Stimulated activated CD8-positive, alpha-beta memory T cell treated with anti-CD3 and anti-CD28 coated beads, Interleukin-4, amount 100 ng/mL, for 24 hours (primary cell): ENCODE results near the gene RNH1.

Source experiments
- DNase-seq: peaks from one replicate; pipeline ENCODE4 v3.0.0-alpha.2; 2020; ENCODE audit warnings: low read depth

Gene RNH1

DNA sequence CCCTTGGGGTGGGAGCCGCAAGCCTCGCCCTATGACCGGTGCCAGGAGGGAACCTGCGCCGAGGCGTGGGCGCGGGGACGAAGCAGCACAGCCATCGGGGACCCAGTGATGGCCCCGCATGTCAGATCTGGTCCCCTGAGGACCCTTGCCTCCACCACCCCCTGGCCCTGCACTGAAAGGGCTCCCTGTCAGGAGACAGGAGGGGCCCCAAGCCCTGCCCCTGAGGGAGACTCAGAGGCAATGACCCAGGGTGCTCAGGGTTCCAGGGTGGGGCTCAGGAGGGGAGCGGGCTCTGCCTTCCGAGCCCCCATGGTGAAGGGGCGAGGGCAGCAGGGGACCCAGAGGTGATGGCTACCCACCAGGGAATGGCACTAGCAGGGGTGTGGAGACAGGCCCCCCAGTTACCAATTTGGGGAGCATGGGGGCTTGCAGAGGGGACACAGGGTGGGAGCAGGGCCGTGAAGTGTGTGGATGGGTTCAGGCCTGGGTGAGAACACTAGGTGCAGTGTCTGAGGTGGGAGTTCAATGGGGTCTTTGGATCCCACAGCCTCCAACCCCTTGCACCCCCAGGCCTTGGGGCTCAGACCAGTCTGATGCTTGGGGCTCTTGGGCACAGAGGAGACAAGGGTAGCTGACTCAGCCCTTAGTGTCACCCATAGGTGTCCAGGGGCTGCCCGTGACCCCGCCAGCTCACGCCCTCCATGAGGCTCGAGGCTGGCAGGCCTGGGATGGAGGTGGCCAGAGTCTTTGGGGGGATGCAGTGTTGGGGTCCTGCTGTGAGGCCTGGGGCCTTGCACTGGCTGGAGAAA, 30.8 kb upstream of the RNH1 start:
- DNase-seq: no peak

DNA sequence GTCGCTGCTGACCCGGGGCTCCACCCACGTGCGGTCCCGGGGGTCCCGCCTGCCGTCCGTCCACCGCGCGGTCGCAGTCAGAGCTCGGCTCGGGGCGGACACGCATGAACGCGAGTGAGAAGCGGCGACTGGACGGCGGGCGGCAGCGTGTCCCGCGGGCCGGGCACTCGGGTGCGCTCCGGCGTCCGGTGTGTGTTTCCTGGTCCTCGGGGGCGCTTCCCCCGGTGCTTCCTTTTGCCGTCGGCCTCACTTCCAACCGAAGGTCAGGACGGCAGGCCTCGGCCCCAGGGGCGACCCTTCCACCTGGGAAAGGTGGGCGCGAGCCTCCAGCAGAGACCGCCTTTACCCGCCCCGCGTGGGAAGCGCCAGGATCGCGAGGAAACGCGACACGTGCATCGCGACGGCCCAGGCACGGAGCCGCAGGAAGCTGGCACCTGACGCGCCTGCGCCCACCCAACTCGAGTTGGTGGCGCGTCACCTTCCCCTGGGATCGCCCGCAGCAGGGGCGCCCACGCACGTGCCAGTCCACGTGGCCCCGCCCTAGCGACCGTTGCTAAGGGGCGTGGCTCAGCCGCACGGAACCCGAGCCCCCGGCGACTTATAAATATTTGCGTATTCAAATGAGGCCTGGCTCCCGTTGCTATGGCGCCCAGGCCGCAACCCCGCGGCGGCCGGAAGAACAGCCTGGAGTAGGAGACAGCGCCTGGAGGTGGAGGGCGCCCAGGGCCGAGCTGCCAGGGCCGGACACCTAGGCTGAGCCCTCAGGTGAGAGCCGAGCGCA, 30.0 kb upstream of the RNH1 start, which contains the start of gene LRRC56:
LRRC56 (plus strand) TSS at position 687 of the 781 bp plus-strand sequence. CDS start 3,158 bp downstream, outside the sequence.
- peak; percentile 90 for DNase-seq

GRCh38 chr11:535519-536454, 28.7 kb upstream of the RNH1 start, which contains the start of gene HRAS:
HRAS (minus strand) TSS chr11:535576.
- DNase-seq: peak; percentile 90

- no peak for DNase-seq
These were observed 28.1 kb upstream of the RNH1 start for GRCh38 chr11:535210-535518.

DNA sequence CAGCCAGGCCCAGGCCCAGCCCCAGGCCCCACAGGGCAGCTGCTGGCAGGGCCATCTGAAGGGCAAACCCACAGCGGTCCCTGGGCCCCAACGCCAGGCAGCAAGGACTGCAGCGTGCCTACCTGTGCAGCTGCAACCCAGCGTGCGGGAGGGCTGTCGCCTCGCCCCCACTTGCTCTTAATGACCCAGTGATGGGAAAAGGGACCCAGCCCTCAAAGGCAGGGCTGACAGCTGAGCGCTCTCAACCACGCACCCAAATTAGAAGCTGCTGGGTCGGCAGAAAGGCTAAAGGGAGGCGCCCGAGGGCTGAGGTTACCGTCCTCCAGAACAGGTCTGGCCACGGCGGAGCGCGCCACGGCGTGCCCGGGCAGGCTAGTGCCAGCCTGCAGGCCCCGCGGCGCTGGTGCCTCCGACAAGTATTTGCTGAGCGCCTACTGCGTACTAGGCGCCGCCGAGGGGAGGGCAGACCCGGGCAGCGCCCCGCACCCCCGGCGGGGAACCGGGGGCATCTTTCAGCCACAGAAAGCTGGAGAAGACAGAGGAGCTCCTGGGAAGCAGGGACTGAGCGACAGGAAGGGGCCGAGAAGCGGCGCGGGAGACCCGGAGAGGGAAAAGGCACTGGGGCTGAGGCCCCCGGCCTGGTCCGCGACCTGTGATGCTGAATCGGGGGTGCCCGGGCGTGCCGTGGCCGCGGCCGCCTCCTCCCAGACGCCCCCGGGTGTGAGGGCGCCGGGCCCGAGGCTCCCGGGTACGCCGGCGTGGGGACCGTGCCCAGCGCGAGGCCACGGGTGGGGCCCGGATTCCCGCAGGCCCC, 27.6 kb upstream of the RNH1 start:
- DNase-seq: no peak

GRCh38 chr11:533586-534395, 26.7 kb upstream of the RNH1 start:
- DNase-seq: no peak

- DNase-seq: no peak
These were observed 26.0 kb upstream of the RNH1 start for GRCh38 chr11:532986-533585.

GRCh38 chr11:532527-532985, 25.5 kb upstream of the RNH1 start:
- no peak for DNase-seq

GRCh38 chr11:531919-532526, 25.0 kb upstream of the RNH1 start:
- DNase-seq: no peak

DNA sequence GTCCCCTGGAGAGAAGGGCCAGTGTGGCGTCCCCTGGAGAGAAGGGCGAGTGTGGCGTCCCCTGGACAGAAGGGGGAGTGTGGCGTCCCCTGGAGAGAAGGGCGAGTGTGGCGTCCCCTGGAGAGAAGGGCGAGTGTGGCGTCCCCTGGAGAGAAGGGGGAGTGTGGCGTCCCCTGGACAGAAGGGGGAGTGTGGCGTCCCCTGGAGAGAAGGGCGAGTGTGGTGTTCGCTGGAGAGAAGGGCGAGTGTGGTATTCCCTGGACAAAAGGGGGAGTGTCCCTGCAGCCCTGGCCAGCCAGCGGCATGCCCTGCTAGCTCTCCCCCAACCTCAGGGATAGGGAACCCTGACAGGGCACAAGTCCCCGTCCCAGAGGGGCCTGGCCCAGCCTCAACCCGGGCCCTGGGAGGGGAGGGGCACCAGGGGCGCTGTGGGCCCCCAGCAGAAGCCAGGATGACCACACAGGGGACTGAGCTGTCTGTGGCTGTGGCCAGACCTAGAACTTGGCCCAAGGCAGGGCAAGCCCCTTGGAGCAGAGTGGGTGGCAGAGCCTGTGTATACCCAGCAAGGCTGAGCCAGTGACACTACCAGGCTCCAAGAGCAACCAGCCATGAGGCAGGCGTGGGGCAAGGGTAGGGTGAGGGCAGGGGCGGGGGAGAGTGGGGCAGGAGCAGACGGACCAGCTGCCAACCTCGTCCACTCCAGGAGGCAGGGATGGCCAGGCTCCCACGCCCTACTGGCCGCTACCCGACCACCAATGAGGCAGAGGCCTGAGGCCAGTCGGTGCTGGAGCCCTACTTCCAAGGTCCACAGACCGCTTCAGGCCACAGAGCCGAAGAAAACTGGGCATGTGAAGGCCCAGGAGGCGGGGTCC, 24.2 kb upstream of the RNH1 start:
- DNase-seq: no peak

DNA sequence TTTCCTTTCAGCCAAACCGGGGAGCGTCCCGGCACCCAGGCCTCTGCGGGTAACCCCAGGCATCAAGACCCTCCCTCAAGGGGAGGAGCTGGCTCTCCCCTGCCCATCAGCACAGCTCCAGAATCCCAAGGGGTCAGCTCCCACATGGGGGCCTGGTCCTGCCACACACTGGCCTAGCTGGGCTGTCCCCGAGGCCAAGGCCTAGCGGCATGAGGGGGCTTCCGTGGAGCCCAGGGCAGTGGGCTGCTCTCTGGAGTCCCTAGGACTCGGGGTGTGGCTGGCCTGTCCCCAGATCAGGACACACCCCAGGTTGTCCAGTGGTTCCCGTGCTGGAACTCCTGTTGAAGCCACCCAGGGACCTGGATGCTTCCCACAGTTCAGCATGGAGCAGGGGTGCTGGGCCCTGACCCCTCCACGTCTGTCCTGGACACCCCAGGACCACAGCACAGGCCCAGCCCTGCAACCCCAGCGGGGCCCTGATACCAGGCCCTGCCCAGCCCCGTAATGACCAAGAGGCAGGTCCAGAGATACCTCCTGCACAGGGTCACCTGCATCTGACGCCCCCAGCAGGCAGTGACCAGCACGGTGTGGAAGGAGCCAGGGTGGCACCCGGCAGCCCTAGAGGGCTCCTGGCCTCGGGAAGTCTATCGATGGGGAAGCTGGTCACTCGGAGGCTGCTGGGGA, 22.8 kb upstream of the RNH1 start:
- DNase-seq: no peak

DNA sequence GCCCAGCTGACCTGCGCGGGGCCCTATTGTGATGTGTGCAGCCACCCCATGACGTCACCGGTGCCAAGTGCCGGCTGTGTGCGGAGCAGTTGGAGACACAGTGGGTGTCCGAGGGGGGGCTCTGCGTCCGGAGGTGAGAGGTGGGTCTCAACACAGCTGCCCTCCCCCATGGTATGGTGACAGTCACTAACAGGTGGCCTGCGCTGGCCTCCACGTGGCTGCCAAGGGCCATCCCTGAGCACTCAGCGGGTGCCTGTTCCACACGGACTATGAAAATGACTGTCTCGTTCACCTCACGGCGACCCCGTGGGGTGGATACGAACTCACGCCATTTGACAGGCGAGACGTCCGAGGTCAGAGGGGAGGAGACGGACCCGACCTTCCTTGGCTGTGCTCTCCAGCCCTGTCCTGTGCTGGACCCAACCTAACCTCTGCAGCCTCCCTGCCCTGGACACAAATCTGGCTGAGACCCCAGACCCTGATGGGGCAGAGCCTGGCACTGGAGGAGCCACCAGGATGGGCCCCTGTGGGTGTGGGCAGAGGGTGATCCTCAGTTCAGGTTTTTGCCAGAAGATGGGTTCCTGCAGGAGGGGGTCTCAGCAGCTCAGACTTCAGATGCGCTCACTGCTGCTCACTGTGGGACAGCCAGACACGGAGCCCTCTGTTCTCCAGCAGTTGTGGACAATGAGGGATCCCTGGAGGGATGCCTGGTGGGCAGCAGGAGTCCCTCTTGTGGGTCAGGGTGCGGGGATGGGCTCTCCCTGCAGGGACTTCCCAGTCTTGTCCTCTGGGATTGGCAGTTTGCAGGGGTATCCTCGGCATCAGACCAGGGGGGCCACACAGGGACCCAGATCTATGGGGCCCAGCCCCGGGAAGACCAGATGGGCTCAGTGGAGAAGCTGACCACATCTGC, 22.0 kb upstream of the RNH1 start:
- no peak for DNase-seq

GRCh38 chr11:528166-528814, 21.2 kb upstream of the RNH1 start:
- no peak for DNase-seq

DNA sequence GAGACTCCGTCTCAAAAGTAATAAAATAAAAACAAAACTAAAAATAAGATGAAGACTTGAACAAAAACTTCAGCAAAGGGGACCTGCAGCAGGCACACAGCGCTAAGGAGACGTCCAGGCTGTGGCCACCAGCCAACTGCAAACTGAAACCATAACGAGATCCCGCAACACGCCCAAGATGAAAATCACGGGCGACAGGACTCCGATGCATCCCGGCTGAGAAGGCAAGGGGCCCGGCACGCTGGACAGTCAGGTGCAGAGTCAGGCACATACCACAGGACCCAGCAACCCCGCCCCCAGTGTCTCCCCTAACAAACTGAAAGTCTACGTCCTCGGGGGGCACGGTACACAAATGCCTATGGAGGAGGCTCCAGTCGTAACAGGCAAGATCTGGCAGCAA, 19.1 kb upstream of the RNH1 start:
- no peak for DNase-seq

DNA sequence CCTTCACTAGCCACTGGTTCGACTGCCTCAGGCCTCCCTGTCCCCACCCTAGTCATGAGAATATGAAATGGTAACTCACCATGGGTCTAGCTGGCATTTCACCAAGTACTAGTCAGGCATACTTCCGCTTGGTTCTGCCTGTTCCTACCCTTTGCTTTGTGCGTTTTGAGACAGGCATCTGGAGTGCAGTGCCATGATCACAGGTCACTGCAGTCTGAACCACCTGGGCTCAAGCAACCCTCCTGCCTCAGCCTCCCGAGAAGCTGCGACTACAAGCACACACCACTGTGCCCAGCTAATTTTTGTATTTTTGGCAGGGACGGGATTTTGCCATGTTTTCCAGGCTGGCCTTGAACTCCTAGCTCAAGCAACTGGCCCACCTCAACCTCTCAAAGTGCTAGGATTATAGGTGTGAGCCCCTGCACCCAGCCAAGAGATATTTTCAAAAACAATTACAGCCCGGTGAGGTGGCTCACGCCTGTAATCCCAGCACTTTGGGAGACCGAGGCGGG, 14.2 kb upstream of the RNH1 start:
- DNase-seq: no peak
